ENCODE measurements around the gene THRA.

GRCh38 chr17:40086150-40087044 is 23.6 kb downstream of the THRA start:
- TF ChIP-seq EZH2 (IDR thresholded peaks at IDR 0.05; ENCODE audit: low read depth) = no peak
- TF ChIP-seq, protein P1, sequence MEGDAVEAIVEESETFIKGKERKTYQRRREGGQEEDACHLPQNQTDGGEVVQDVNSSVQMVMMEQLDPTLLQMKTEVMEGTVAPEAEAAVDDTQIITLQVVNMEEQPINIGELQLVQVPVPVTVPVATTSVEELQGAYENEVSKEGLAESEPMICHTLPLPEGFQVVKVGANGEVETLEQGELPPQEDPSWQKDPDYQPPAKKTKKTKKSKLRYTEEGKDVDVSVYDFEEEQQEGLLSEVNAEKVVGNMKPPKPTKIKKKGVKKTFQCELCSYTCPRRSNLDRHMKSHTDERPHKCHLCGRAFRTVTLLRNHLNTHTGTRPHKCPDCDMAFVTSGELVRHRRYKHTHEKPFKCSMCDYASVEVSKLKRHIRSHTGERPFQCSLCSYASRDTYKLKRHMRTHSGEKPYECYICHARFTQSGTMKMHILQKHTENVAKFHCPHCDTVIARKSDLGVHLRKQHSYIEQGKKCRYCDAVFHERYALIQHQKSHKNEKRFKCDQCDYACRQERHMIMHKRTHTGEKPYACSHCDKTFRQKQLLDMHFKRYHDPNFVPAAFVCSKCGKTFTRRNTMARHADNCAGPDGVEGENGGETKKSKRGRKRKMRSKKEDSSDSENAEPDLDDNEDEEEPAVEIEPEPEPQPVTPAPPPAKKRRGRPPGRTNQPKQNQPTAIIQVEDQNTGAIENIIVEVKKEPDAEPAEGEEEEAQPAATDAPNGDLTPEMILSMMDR (conservative IDR thresholded peaks at IDR 0.05) = peak; percentile 84
